Transverse colon (tissue), 3 donors: Measurements from ENCODE around the gene GOLGA8F.
"Not testable (repeated sequence)": the region's sequence is repeated elsewhere in the genome, so short reads cannot be mapped to it uniquely, and the experiment has no call there.

Experiments used
- POLR2A ChIP-seq: fragments of 450-650 bp; IDR thresholded peaks from one replicate; pipeline ENCODE4 v1.6.1; 2016; ENCODE audit warnings: antibody characterized with exemption, mild to moderate bottlenecking, moderate library complexity
- POLR2AphosphoS5 ChIP-seq, 3 donors: sonication (generic); formaldehyde crosslinking; IDR thresholded peaks; one replicate each; pipeline ENCODE4 v1.6.1; 2016; ENCODE audit warnings: antibody characterized with exemption in 3 of 3

- TF ChIP-seq POLR2A; POLR2AphosphoS5 (IDR thresholded peaks at IDR 0.05): not testable (repeated sequence)
These were observed at the start of gene GOLGA8F for GRCh38 chr15:28378364-28378763.
